Activated naive CD4-positive, alpha-beta T cell treated with anti-CD3 and anti-CD28 coated beads for 36 hours (primary cell): ENCODE data around the gene VSIG4. TPM values are rescaled to one million over a fixed set of nuclear protein-coding genes. Genes with fewer than 3 reads are reported as not detected.

ENCODE experiments used
- CTCF ChIA-PET: fragments of 350-600 bp; sonication (Branson Sonifier 250); formaldehyde crosslinking; loops from one replicate; lab custom pipeline; 2021; ENCODE audit warnings: antibody characterized with exemption; lab: Charles Lee
- DNase-seq: peaks from one replicate; pipeline ENCODE4 v3.0.0-alpha.2; 2020
- H3K27ac Mint-ChIP-seq: one replicate; pipeline ENCODE4 v1.8.0; 2021; ENCODE audit warnings: mild to moderate bottlenecking, mixed read lengths
- H3K27me3 Mint-ChIP-seq: one replicate; pipeline ENCODE4 v1.8.0; 2021; ENCODE audit warnings: low read depth, mixed read lengths
- H3K36me3 Mint-ChIP-seq: one replicate; pipeline ENCODE4 v1.8.0; 2021; ENCODE audit warnings: low read depth, mixed read lengths
- H3K4me1 Mint-ChIP-seq: one replicate; pipeline ENCODE4 v1.8.0; 2021; ENCODE audit warnings: low read depth, mixed read lengths
- H3K4me3 Mint-ChIP-seq: one replicate; pipeline ENCODE4 v1.8.0; 2021; ENCODE audit warnings: mild to moderate bottlenecking, moderate library complexity, mixed read lengths
- H3K9me3 Mint-ChIP-seq: one replicate; pipeline ENCODE4 v1.8.0; 2021; ENCODE audit warnings: mixed read lengths
- intact Hi-C: fragments of 100-400 bp; cut with micrococcal nuclease; formaldehyde crosslinking; loops from one replicate; pipeline ENCODE4 v1.15.1; 2023
- total RNA-seq, 2 experiments: library from RNA; stranded (reverse); gene quantifications; one replicate each; pipeline ENCODE4 v1.2.3, GENCODE V29; 2021

VSIG4 gene
- total RNA-seq, 2 experiments from 2014 or later, result not detected

DNA sequence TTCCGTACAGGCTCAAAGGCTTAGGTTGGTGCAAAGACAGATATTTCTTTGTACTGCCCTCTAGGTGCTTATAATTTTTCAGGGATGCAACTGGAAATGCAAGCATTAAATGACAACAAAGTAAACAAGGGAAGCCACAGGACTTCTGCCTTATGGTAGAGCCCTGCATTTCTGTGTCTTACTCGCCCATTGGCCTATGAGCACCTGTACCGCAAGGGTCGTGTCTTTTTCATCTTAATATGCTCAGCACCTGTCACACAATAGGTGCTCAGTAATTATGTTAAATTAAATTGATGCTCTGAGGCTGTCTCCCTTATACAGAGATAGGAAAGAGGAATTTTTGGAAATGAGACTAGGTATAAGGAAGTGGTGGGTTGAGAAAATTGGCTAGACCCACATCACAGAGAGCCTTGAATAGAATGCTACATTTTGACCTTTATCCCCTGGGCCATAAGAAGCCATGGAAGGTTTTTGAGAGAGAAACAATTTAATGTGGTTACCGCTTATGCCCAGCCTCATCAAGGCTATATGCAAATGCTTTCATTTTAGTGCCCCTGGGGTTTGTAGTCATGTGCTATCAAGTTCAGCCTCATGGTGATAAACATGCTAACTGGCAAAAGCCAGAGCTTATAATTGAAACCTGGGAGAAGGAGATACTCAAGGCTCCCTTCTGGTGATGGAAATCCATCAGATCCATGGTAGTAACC lies 16.3 kb downstream of the VSIG4 start:
- no peak overlapping the region for H3K4me3 Mint-ChIP-seq
- peaks cover 27% of the 10 kb centered on the region for H3K4me1 Mint-ChIP-seq
- intact Hi-C loops, result no loop called here
- no peak for DNase-seq
- no peaks in the 10 kb centered on the region for H3K9me3 Mint-ChIP-seq
- H3K27ac Mint-ChIP-seq, result no peak overlapping the region
- H3K27me3 Mint-ChIP-seq, result no peaks in the 10 kb centered on the region
- no peaks in the 10 kb centered on the region for H3K36me3 Mint-ChIP-seq
- CTCF ChIA-PET, result no interaction called here

- intact Hi-C loops, result no loop called here
- CTCF ChIA-PET, result no interaction called here
- Mint-ChIP-seq H3K27ac (no peak overlapping the region), H3K4me1 (peaks cover 32% of the 10 kb centered on the region), H3K9me3 (no peaks in the 10 kb centered on the region), H3K4me3 (no peak overlapping the region), H3K27me3 (no peaks in the 10 kb centered on the region), H3K36me3 (no peaks in the 10 kb centered on the region)
- no peak for DNase-seq
Observed at GRCh38 chrX:66022632-66023384, 17.1 kb downstream of the VSIG4 start.

GRCh38 chrX:66021765-66022631 lies 17.9 kb downstream of the VSIG4 start:
- H3K4me3 Mint-ChIP-seq, result no peak overlapping the region
- H3K9me3 Mint-ChIP-seq, result no peaks in the 10 kb centered on the region
- H3K4me1 Mint-ChIP-seq, result peaks cover 37% of the 10 kb centered on the region
- intact Hi-C loops, result no loop called here
- no peaks in the 10 kb centered on the region for H3K27me3 Mint-ChIP-seq
- no peak for DNase-seq
- H3K36me3 Mint-ChIP-seq, result no peaks in the 10 kb centered on the region
- CTCF ChIA-PET, result no interaction called here
- H3K27ac Mint-ChIP-seq, result no peak overlapping the region

- CTCF ChIA-PET, result no interaction called here
- peaks cover 43% of the 10 kb centered on the region for H3K4me1 Mint-ChIP-seq
- no peak overlapping the region for H3K4me3 Mint-ChIP-seq
- intact Hi-C loops, result no loop called here
- no peak for DNase-seq
- no peaks in the 10 kb centered on the region for H3K9me3 Mint-ChIP-seq
- no peaks in the 10 kb centered on the region for H3K27me3 Mint-ChIP-seq
- H3K27ac Mint-ChIP-seq, result no peak overlapping the region
- no peaks in the 10 kb centered on the region for H3K36me3 Mint-ChIP-seq
Observed at GRCh38 chrX:66021401-66021764, 18.5 kb downstream of the VSIG4 start.

GRCh38 chrX:66020631-66021334 lies 19.1 kb downstream of the VSIG4 start:
- Mint-ChIP-seq H3K9me3 (no peaks in the 10 kb centered on the region), H3K27ac (no peak overlapping the region), H3K36me3 (no peaks in the 10 kb centered on the region), H3K4me3 (no peak overlapping the region), H3K4me1 (peaks cover 49% of the 10 kb centered on the region), H3K27me3 (no peaks in the 10 kb centered on the region)
- CTCF ChIA-PET, result no interaction called here
- intact Hi-C loops, result no loop called here
- no peak for DNase-seq

DNA sequence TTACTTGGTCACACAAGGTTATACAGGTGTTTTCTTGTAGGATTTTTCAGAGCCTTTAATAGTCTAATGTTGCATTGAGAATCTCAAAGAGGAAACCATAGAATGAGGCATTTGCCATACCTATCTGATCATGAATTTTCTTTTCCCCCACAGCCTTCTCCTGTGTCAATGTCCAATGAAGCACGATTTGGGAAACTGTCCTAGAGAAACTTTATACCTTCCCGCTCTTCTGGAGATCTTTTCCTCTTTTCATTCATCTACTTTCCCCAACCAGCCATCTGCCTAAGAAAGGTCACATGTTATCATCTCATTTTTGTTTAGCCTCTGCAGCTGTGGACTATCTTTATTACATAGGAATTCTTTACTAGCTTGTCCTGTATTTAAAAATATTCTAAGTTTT lies 19.9 kb downstream of the VSIG4 start:
- intact Hi-C loops, result loop anchor here (10.0 kb wide), 1 partner anchor 705 kb away; no protein-coding TSS in a partner anchor
- Mint-ChIP-seq H3K4me1 (peaks cover 57% of the 10 kb centered on the region), H3K27ac (no peak overlapping the region), H3K9me3 (no peaks in the 10 kb centered on the region), H3K36me3 (no peaks in the 10 kb centered on the region), H3K27me3 (no peaks in the 10 kb centered on the region), H3K4me3 (no peak overlapping the region)
- no peak for DNase-seq
- CTCF ChIA-PET, result interaction anchor here (0.7 kb wide), 1 partner anchor 11 kb away, joined by 4 read pairs; no protein-coding TSS in a partner anchor

DNA sequence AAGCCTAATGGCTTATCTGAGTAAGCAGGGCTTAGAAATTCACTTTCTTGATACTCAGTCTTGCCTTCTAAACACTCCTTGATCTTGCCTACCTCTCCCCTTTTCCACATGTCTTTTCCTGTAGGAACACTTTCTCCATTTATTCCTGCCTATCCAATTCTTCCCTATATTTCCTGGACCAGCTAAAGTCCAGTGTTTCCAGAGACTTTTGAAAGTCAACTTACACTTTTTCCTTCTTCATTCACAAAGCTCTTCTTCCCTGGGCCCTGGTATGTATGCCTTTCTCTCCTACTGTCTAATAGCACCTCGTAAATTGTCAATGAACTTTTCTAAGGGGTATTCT lies 20.6 kb downstream of the VSIG4 start:
- H3K27me3 Mint-ChIP-seq, result no peaks in the 10 kb centered on the region
- no peak for DNase-seq
- no peaks in the 10 kb centered on the region for H3K9me3 Mint-ChIP-seq
- CTCF ChIA-PET, result interaction anchor here (0.7 to 1.8 kb wide), 2 partner anchors 12 to 34 kb away, joined by 4 to 5 read pairs; no protein-coding TSS in a partner anchor
- intact Hi-C loops, result loop anchor here (10.0 kb wide), 1 partner anchor 706 kb away; no protein-coding TSS in a partner anchor
- H3K4me1 Mint-ChIP-seq, result peaks cover 57% of the 10 kb centered on the region
- H3K4me3 Mint-ChIP-seq, result no peak overlapping the region
- no peaks in the 10 kb centered on the region for H3K36me3 Mint-ChIP-seq
- H3K27ac Mint-ChIP-seq, result no peak overlapping the region

DNA sequence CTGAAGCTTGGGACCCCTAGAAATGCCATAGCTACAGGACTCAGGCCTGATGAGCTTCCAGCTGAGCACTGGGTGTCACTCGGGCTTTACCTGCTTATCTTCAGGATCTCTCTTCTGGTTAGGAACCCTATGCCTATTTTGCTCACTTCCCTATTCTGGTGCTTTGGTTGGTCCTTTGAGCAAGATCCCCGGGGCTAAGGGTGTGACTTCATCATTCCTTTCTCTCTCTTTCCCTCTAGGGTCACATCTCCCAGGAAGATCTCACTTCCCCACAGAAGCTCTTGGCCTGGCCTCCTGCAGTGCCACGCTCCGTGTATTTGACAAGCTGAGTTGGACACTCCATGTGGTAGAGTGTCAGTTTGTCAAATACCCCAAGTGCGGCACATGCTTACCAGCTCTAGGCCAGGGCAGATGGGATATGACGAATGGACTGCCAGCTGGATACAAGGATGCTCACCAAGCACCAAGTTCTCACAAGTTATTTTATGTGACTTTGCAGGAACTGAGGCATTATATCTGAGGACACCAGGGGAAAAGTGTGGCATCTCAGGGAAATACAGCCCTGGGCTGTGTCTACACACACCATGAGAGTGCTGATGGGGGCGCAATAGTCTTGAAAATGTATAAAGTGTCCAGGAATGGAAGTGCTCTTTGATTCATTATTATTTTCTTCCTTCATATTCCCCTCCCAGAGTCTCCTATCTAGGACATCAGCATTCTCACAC lies 21.1 kb downstream of the VSIG4 start:
- Mint-ChIP-seq H3K27ac (no peak overlapping the region), H3K27me3 (no peaks in the 10 kb centered on the region), H3K36me3 (no peaks in the 10 kb centered on the region), H3K4me3 (no peak overlapping the region), H3K4me1 (peaks cover 56% of the 10 kb centered on the region), H3K9me3 (no peaks in the 10 kb centered on the region)
- CTCF ChIA-PET, result interaction anchor here (0.9 to 1.8 kb wide), 4 partner anchors 8 to 91 kb away, joined by 3 to 5 read pairs (median 4); no protein-coding TSS in a partner anchor
- DNase-seq, result no peak
- intact Hi-C loops, result loop anchor here (10.0 kb wide), 1 partner anchor 706 kb away; no protein-coding TSS in a partner anchor

- H3K36me3 Mint-ChIP-seq, result no peaks in the 10 kb centered on the region
- no peaks in the 10 kb centered on the region for H3K9me3 Mint-ChIP-seq
- intact Hi-C loops, result loop anchor here (2.0 to 10.0 kb wide), 4 partner anchors 19 to 707 kb away; no protein-coding TSS in a partner anchor
- peaks cover 61% of the 10 kb centered on the region for H3K4me1 Mint-ChIP-seq
- H3K27me3 Mint-ChIP-seq, result no peaks in the 10 kb centered on the region
- CTCF ChIA-PET, result interaction anchor here (1.0 to 1.8 kb wide), 6 partner anchors 9 to 92 kb away, joined by 3 to 5 read pairs (median 4); no protein-coding TSS in a partner anchor
- DNase-seq, result no peak
- H3K4me3 Mint-ChIP-seq, result no peak overlapping the region
- no peak overlapping the region for H3K27ac Mint-ChIP-seq
Observed at GRCh38 chrX:66017659-66018170, 22.2 kb downstream of the VSIG4 start.

DNA sequence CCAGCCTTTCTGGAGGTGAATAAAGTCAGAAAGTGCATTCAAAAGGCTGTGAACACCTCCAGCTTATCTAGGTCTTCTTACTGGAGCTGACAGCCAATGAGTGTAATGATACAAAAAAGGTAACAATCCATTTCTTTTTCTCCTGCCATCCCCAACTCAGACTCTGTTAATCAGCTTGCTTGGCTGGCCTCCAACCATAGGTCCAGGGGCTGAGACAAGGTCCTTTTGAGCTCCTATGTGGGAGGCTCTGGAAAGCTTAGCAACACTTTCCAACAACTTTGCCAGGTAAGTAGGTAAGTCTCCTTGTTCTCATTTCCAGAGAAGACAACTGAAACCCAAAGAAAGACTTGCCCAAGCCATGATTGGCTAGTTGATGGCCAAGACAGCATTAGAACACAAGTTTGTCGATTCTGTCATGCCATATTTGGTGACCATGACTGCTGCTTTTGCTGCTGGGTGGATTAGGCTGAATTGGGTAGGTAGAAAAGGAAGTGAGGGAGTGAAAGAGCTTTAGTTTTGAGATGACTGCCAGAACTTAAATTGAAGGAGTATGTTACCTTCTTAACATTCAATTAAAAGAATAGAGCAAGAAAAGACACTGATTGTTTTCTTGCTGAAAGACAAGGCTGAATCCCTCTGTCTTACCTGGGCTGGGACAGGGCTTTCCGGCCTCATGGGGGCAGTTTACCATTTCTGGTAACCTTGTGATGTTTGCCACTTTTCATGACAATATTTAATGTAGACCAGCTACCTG lies 22.8 kb downstream of the VSIG4 start:
- Mint-ChIP-seq H3K4me3 (no peak overlapping the region), H3K27me3 (no peaks in the 10 kb centered on the region)
- CTCF ChIA-PET, result interaction anchor here (1.1 to 1.8 kb wide), 4 partner anchors 13 to 92 kb away, joined by 3 to 4 read pairs (median 4); no protein-coding TSS in a partner anchor

More for the DNA sequence above, 22.8 kb downstream of the VSIG4 start:
- no peak overlapping the region for H3K27ac Mint-ChIP-seq
- H3K4me1 Mint-ChIP-seq, result peaks cover 68% of the 10 kb centered on the region
- intact Hi-C loops, result loop anchor here (2.0 to 10.0 kb wide), 4 partner anchors 18 to 708 kb away; no protein-coding TSS in a partner anchor
- H3K36me3 Mint-ChIP-seq, result peaks cover 1% of the 10 kb centered on the region
- no peaks in the 10 kb centered on the region for H3K9me3 Mint-ChIP-seq
- DNase-seq, result no peak
